ENCODE measurements around the gene DACT1.

The DACT1 gene

DNA sequence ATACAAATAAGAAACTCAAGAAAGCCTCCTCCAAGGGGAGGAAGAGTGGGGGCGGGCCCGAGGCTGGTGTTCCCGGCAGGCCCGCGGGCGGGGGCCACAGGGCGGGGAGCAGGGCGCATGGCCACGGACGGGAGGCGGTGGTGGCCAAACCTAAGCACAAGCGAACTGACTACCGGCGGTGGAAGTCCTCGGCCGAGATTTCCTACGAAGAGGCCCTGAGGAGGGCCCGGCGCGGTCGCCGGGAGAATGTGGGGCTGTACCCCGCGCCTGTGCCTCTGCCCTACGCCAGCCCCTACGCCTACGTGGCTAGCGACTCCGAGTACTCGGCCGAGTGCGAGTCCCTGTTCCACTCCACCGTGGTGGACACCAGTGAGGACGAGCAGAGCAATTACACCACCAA is 8.7 kb downstream of the DACT1 start:
- Histone ChIP-seq H3K4me3 (ENCODE audit: insufficient read depth, low read depth, low read length) (no peak overlapping the region), H3K9me3 (ENCODE audit: control insufficient read depth, low read length) (no peaks in the 10 kb centered on the region), H3K36me3 (ENCODE audit: control insufficient read depth, insufficient read depth, low read length) (peaks cover 17% of the 10 kb centered on the region), H3K4me1 (ENCODE audit: control insufficient read depth, insufficient read depth, low read length) (no peaks in the 10 kb centered on the region), H3K27ac (ENCODE audit: insufficient read depth, low read depth, low read length, poor library complexity, severe bottlenecking) (no peak overlapping the region), H3K27me3 (ENCODE audit: control insufficient read depth, insufficient read depth, low read length, poor library complexity, severe bottlenecking) (no peaks in the 10 kb centered on the region)
- WGBS, 2 experiments = 96 to 97% methylated on average over 34 of the region's 34 CpGs

DNA sequence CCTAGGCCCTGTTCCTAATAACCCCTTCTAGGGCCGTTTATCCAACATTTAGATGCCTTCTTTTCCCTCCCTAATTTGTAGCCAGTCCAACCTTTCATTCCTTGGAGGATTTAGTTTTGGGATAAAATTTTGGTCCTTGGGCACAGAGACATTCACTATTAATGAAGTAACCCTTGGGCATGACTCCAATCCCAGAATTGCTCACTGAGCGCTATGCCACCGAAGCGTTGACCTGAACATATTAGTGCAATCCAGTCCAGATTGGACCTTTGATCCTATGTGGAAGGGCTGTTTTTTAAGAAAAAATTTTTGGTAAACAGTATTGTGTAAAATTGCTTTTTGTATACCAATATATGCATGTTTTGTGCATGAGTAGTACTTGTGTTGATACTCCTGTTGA is 10.0 kb downstream of the DACT1 start:
- 91 to 100% methylated on average over 4 of the region's 4 CpGs for WGBS, 2 experiments
- Histone ChIP-seq H3K4me3 (ENCODE audit: insufficient read depth, low read depth, low read length) (no peak overlapping the region), H3K9me3 (ENCODE audit: control insufficient read depth, low read length) (no peaks in the 10 kb centered on the region), H3K27ac (ENCODE audit: insufficient read depth, low read depth, low read length, poor library complexity, severe bottlenecking) (no peak overlapping the region), H3K27me3 (ENCODE audit: control insufficient read depth, insufficient read depth, low read length, poor library complexity, severe bottlenecking) (no peaks in the 10 kb centered on the region), H3K4me1 (ENCODE audit: control insufficient read depth, insufficient read depth, low read length) (no peaks in the 10 kb centered on the region), H3K36me3 (ENCODE audit: control insufficient read depth, insufficient read depth, low read length) (peaks cover 17% of the 10 kb centered on the region)

DNA sequence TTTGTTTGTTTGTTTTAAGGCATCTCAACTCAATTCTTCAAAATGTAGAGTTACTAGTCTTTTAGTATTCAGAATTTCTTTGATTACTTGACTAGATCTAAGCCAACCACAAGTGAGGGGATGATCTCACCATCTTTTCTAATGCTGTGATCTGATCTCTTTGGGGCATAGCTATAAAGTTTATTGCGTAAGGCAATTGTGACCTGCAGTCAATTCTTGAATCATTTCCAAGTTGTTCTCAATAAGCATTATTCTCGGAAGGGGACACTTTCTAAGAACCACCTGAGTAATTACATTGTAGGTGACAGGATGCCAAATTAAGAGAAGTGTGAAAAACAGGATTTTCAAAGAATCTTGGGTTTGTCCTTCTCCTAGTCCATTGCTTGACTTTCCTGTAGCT is 13.1 kb downstream of the DACT1 start:
- 93 to 100% methylated on average over 2 of the region's 2 CpGs for WGBS, 2 experiments
- no peak overlapping the region for H3K27ac ChIP-seq (ENCODE audit: insufficient read depth, low read depth, low read length, poor library complexity, severe bottlenecking)
- no peaks in the 10 kb centered on the region for H3K9me3 ChIP-seq (ENCODE audit: control insufficient read depth, low read length)
- no peak overlapping the region for H3K4me3 ChIP-seq (ENCODE audit: insufficient read depth, low read depth, low read length)
- H3K4me1 ChIP-seq (ENCODE audit: control insufficient read depth, insufficient read depth, low read length) = no peaks in the 10 kb centered on the region
- H3K27me3 ChIP-seq (ENCODE audit: control insufficient read depth, insufficient read depth, low read length, poor library complexity, severe bottlenecking) = no peaks in the 10 kb centered on the region
- peaks cover 10% of the 10 kb centered on the region for H3K36me3 ChIP-seq (ENCODE audit: control insufficient read depth, insufficient read depth, low read length)

DNA sequence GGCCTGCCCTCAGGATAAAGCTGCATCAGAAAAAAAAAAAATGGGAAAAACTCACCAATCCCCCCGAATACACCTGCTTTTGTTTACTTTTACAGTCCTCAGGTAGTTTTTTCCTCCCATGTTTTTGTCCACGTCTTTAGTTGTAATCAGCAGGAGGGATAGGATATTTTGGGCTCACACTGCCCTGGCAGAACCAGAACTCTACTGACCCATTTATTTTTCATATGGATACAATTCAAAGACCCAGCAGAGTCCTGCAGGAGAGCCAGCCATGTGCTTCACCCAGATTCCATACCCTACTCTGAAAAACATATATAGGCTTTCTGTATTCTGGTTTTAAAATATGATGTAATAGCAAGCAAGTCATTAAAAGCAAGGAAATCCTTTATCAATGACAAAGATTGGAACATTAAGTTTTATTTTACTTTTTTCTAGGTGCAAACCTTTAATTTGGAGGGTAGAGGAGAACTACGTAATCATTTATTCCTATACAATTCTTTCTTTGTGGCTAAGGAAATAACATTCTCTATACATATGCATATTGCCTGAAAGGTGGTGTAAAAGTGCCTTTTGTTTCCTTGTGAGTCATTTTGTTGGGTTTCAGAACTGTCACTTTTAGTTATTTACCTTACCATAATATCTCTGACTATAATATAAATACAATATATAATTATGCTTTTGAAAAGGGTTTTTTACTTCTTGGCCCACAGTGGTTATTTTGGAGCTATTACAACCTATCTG is 19.1 kb downstream of the DACT1 start:
- H3K4me3 ChIP-seq (ENCODE audit: insufficient read depth, low read depth, low read length) = no peak overlapping the region
- H3K9me3 ChIP-seq (ENCODE audit: control insufficient read depth, low read length) = no peaks in the 10 kb centered on the region
- H3K27me3 ChIP-seq (ENCODE audit: control insufficient read depth, insufficient read depth, low read length, poor library complexity, severe bottlenecking) = no peaks in the 10 kb centered on the region
- WGBS, 2 experiments = 61 to 69% methylated on average over 2 to 3 of the region's 3 CpGs
- no peaks in the 10 kb centered on the region for H3K4me1 ChIP-seq (ENCODE audit: control insufficient read depth, insufficient read depth, low read length)
- H3K27ac ChIP-seq (ENCODE audit: insufficient read depth, low read depth, low read length, poor library complexity, severe bottlenecking) = no peak overlapping the region
- H3K36me3 ChIP-seq (ENCODE audit: control insufficient read depth, insufficient read depth, low read length) = no peaks in the 10 kb centered on the region

DNA sequence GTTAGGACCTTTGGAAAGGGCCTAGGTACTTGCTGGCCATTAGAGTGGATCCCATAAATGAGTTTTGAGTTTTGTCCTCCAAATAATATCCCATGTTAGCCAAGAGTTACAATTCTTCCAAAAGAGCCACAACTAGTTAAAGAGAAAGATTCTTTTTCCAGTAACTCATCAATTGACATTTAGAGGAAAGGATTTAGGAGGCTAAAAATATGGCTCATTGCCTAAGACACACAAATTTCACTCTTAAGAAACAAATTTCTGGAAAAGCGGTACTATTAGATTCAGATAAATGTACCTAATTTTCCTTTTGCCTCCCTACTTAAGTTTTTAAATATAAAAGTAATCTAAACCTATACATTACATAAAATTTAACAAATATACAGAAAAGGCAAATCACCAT is 21.3 kb downstream of the DACT1 start:
- H3K27me3 ChIP-seq (ENCODE audit: control insufficient read depth, insufficient read depth, low read length, poor library complexity, severe bottlenecking) = no peaks in the 10 kb centered on the region
- no peaks in the 10 kb centered on the region for H3K4me1 ChIP-seq (ENCODE audit: control insufficient read depth, insufficient read depth, low read length)
- H3K4me3 ChIP-seq (ENCODE audit: insufficient read depth, low read depth, low read length) = no peak overlapping the region
- WGBS, 2 experiments = 100% methylated on average over 1 of the region's 1 CpG
- H3K27ac ChIP-seq (ENCODE audit: insufficient read depth, low read depth, low read length, poor library complexity, severe bottlenecking) = no peak overlapping the region
- no peaks in the 10 kb centered on the region for H3K36me3 ChIP-seq (ENCODE audit: control insufficient read depth, insufficient read depth, low read length)
- no peaks in the 10 kb centered on the region for H3K9me3 ChIP-seq (ENCODE audit: control insufficient read depth, low read length)

DNA sequence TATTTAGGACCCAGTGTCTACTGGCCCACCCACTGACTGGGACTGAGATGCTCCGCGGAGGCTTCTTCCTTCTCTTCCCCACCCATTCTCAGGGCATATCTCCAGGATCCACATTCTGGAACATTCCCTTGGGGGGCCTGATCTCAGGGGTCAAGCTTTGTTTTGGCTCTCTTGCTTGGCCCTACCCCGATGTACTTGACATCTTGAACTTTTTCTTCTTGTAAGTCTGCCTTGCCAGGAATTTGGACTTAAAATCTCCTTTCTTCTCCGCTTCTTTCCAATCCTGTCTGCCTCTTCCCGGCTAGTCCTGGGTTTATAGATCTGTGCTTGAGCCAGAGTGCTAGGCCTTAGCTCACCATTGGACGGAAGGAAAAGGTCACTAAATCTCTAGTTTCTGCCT is 22.1 kb downstream of the DACT1 start:
- no peak overlapping the region for H3K27ac ChIP-seq (ENCODE audit: insufficient read depth, low read depth, low read length, poor library complexity, severe bottlenecking)
- H3K4me1 ChIP-seq (ENCODE audit: control insufficient read depth, insufficient read depth, low read length) = no peaks in the 10 kb centered on the region
- no peaks in the 10 kb centered on the region for H3K36me3 ChIP-seq (ENCODE audit: control insufficient read depth, insufficient read depth, low read length)
- no peaks in the 10 kb centered on the region for H3K27me3 ChIP-seq (ENCODE audit: control insufficient read depth, insufficient read depth, low read length, poor library complexity, severe bottlenecking)
- H3K4me3 ChIP-seq (ENCODE audit: insufficient read depth, low read depth, low read length) = no peak overlapping the region
- no peaks in the 10 kb centered on the region for H3K9me3 ChIP-seq (ENCODE audit: control insufficient read depth, low read length)
- 90 to 91% methylated on average over 5 to 6 of the region's 6 CpGs for whole genome bisulfite sequencing, 2 experiments

DNA sequence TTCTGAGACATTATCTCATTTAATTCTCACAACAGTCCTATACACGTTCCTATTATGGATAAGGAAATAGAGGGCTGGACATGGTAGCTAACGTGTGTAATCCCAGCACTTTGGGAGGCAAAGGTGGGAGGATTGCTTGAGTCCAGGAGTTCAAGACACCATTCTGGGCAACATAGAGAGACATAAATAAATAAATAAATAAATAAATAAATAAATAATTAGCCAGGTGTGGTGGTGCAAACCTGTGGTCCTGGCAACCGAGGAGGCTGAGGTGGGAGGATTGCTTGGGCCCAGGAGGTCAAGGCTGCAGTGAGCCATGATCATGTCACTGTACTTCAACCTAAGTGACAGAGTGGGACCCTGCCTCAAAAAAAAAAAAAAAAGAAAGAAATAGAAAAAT is 22.6 kb downstream of the DACT1 start:
- H3K4me3 ChIP-seq (ENCODE audit: insufficient read depth, low read depth, low read length) = no peak overlapping the region

DNA sequence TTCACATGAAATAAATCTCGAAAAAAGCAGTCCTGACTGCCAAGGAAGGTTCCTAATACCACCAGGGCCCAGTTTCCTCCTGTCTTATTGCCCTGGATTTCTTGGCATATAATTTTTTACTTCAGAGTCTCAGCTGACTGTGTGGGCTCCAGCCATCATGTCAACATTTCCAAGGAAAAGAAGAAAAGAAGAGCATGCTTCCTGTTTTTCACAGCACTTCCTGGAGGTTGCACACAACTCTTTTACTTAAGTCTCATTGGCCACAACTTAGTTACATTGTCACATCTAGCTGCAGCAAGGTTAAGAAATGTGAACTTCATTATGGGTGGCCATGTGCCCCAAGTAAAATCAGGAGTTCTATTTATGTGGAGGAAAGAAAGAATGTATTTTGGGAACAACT is 24.3 kb downstream of the DACT1 start:
- no peak overlapping the region for H3K4me3 ChIP-seq (ENCODE audit: insufficient read depth, low read depth, low read length)
- no peaks in the 10 kb centered on the region for H3K27me3 ChIP-seq (ENCODE audit: control insufficient read depth, insufficient read depth, low read length, poor library complexity, severe bottlenecking)
- H3K4me1 ChIP-seq (ENCODE audit: control insufficient read depth, insufficient read depth, low read length) = no peaks in the 10 kb centered on the region
- WGBS, 2 experiments = 88 to 89% methylated on average over 1 of the region's 1 CpG
- no peak overlapping the region for H3K27ac ChIP-seq (ENCODE audit: insufficient read depth, low read depth, low read length, poor library complexity, severe bottlenecking)
- H3K9me3 ChIP-seq (ENCODE audit: control insufficient read depth, low read length) = no peaks in the 10 kb centered on the region
- H3K36me3 ChIP-seq (ENCODE audit: control insufficient read depth, insufficient read depth, low read length) = no peaks in the 10 kb centered on the region

More for the DNA sequence above, 22.6 kb downstream of the DACT1 start:
- Histone ChIP-seq H3K9me3 (ENCODE audit: control insufficient read depth, low read length) (no peaks in the 10 kb centered on the region), H3K36me3 (ENCODE audit: control insufficient read depth, insufficient read depth, low read length) (no peaks in the 10 kb centered on the region), H3K27me3 (ENCODE audit: control insufficient read depth, insufficient read depth, low read length, poor library complexity, severe bottlenecking) (no peaks in the 10 kb centered on the region), H3K27ac (ENCODE audit: insufficient read depth, low read depth, low read length, poor library complexity, severe bottlenecking) (no peak overlapping the region), H3K4me1 (ENCODE audit: control insufficient read depth, insufficient read depth, low read length) (no peaks in the 10 kb centered on the region)
- 96 to 98% methylated on average over 3 of the region's 3 CpGs for WGBS, 2 experiments

DNA sequence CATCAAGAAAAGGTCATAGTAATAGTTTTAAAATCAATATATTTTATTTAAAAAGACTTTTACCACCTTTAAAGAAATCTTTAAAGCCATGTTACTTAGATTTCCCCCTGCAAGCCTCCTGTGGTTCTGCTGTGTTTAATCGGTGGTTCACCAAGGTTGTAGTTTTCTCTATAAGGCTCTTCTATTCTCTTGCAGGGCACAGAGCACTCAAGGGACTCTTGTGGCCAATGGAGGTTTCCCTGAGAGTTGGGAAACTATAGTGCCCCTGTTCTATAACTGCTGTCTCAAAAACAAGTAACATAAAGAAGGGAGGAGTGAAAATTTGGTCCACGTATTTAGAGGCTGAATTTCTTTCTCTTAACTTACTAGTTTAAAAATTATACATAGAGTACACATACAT is 25.0 kb downstream of the DACT1 start:
- Histone ChIP-seq H3K9me3 (ENCODE audit: control insufficient read depth, low read length) (no peaks in the 10 kb centered on the region), H3K27ac (ENCODE audit: insufficient read depth, low read depth, low read length, poor library complexity, severe bottlenecking) (no peak overlapping the region), H3K4me1 (ENCODE audit: control insufficient read depth, insufficient read depth, low read length) (no peaks in the 10 kb centered on the region), H3K36me3 (ENCODE audit: control insufficient read depth, insufficient read depth, low read length) (no peaks in the 10 kb centered on the region), H3K27me3 (ENCODE audit: control insufficient read depth, insufficient read depth, low read length, poor library complexity, severe bottlenecking) (no peaks in the 10 kb centered on the region), H3K4me3 (ENCODE audit: insufficient read depth, low read depth, low read length) (no peak overlapping the region)
- WGBS, 2 experiments = 57 to 60% methylated on average over 1 of the region's 2 CpGs

DNA sequence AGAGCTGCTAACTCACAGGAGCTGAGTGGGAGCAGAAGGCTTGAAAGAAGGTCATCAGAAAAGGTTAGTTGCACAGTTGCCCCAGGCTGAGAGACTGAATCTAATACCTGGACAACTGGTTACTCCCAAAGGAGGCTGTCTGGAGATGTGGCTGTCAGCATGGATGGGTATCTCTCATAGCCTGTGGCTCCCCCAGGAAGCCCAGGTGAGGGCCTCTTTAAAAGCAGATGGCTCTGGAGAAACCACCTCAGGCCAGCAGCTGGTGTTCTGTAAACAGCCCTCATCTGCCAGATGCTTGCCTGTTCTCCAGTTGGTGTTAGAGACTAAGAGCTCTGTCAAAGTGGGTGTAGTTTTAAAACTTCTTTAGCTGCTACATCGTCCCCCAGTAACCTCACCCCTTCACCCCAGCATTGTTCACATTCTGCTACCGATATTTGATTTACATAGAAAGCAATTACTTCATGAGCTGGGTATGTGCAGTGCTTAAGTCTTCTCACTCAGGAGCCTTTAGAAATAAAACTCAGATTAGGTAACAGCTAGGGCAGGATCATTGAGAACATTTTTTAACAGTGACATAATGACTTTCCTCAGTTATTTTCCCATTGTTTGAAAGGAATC is 25.8 kb downstream of the DACT1 start:
- Histone ChIP-seq H3K27ac (ENCODE audit: insufficient read depth, low read depth, low read length, poor library complexity, severe bottlenecking) (no peak overlapping the region), H3K4me1 (ENCODE audit: control insufficient read depth, insufficient read depth, low read length) (no peaks in the 10 kb centered on the region), H3K9me3 (ENCODE audit: control insufficient read depth, low read length) (no peaks in the 10 kb centered on the region), H3K36me3 (ENCODE audit: control insufficient read depth, insufficient read depth, low read length) (no peaks in the 10 kb centered on the region), H3K4me3 (ENCODE audit: insufficient read depth, low read depth, low read length) (no peak overlapping the region), H3K27me3 (ENCODE audit: control insufficient read depth, insufficient read depth, low read length, poor library complexity, severe bottlenecking) (no peaks in the 10 kb centered on the region)
- 66 to 69% methylated on average over 2 of the region's 2 CpGs for WGBS, 2 experiments

Data from ectodermal cell (in vitro differentiated cells).